Neural cell (in vitro differentiated cells): Measurements from ENCODE around the gene GLCE. TPM values are rescaled to one million over a fixed set of nuclear protein-coding genes. Genes with fewer than 3 reads are reported as not detected.

Source experiments
- H2AFZ ChIP-seq: fragments of 200-600, 300-800 bp; sonication (generic), shearing (Covaris generic); 2 replicates; pipeline ENCODE4 v1.6.0; 2014; ENCODE audit warnings: low read depth, mild to moderate bottlenecking, antibody characterized with exemption, low read length, moderate library complexity
- H3F3A ChIP-seq: fragments of 200-600 bp; shearing (Covaris generic); 2 replicates; pipeline ENCODE4 v1.6.1; 2016; ENCODE audit warnings: mild to moderate bottlenecking, moderate library complexity, mixed read lengths, antibody characterized with exemption, low read length; ENCODE audit not compliant: insufficient read depth, poor library complexity, severe bottlenecking
- H3K27ac ChIP-seq: fragments of 200-600, 300-800 bp; sonication (generic), shearing (Covaris generic); 2 replicates; pipeline ENCODE4 v1.5.1; 2014; ENCODE audit warnings: mild to moderate bottlenecking, low read length, moderate library complexity
- H3K27me3 ChIP-seq: fragments of 300-800, 200-600 bp; sonication (generic), shearing (Covaris generic); 2 replicates; pipeline ENCODE4 v1.6.0; 2014; ENCODE audit warnings: mild to moderate bottlenecking, low read depth, low read length, moderate library complexity; ENCODE audit not compliant: insufficient read depth
- H3K36me3 ChIP-seq: fragments of 300-800, 200-600 bp; sonication (generic), shearing (Covaris generic); 2 replicates; pipeline ENCODE4 v1.5.1; 2014; ENCODE audit warnings: mild to moderate bottlenecking, antibody characterized with exemption, low read length, moderate library complexity; ENCODE audit not compliant: insufficient read depth
- H3K4me2 ChIP-seq: fragments of 300-800, 200-600 bp; sonication (generic), shearing (Covaris generic); 2 replicates; pipeline ENCODE4 v1.6.0; 2014; ENCODE audit warnings: mild to moderate bottlenecking, low read length
- H3K4me3 ChIP-seq: fragments of 300-800, 200-600 bp; sonication (generic), shearing (Covaris generic); 2 replicates; pipeline ENCODE4 v1.5.1; 2014; ENCODE audit warnings: mild to moderate bottlenecking, low read length, moderate library complexity
- H3K79me2 ChIP-seq: fragments of 200-600 bp; shearing (Covaris generic); replicated peaks from 2 replicates; pipeline ENCODE4 v1.6.0; 2014; ENCODE audit warnings: mild to moderate bottlenecking, low read length, moderate library complexity; ENCODE audit not compliant: insufficient read depth
- H3K9ac ChIP-seq: fragments of 300-800, 200-600 bp; sonication (generic), shearing (Covaris generic); 2 replicates; pipeline ENCODE4 v1.6.1; 2016; ENCODE audit warnings: mild to moderate bottlenecking, low read length, mixed read lengths
- H3K9me2 ChIP-seq: fragments of 200-600 bp; shearing (Covaris generic); 2 replicates; pipeline ENCODE4 v1.6.1; 2016; ENCODE audit warnings: mild to moderate bottlenecking, low read length, mixed read lengths; ENCODE audit not compliant: insufficient read depth
- H3K9me3 ChIP-seq: fragments of 200-600, 300-800 bp; sonication (generic), shearing (Covaris generic); 2 replicates; pipeline ENCODE4 v1.6.1; 2016; ENCODE audit warnings: mild to moderate bottlenecking, mixed run types, low read length, moderate library complexity, mixed read lengths
- H4K20me1 ChIP-seq: fragments of 200-600 bp; shearing (Covaris generic); 2 replicates; pipeline ENCODE4 v1.6.1; 2016; ENCODE audit warnings: mild to moderate bottlenecking, mixed run types; ENCODE audit not compliant: insufficient read depth
- EP300 ChIP-seq: fragments of 450-650 bp; conservative IDR thresholded peaks from 2 replicates; pipeline ENCODE4 v1.6.1; 2014; ENCODE audit warnings: antibody characterized with exemption, mild to moderate bottlenecking, moderate library complexity; ENCODE audit not compliant: poor library complexity, severe bottlenecking
- EZH2 ChIP-seq: fragments of 200-600, 300-800 bp; shearing (Covaris generic), sonication (generic); IDR thresholded peaks from 2 replicates; pipeline ENCODE4 v1.6.1; 2014; ENCODE audit warnings: antibody characterized with exemption, low read length, borderline replicate concordance, mild to moderate bottlenecking; ENCODE audit not compliant: insufficient read depth, poor library complexity, severe bottlenecking
- MXI1 ChIP-seq: fragments of 450-650 bp; conservative IDR thresholded peaks from 2 replicates; pipeline ENCODE4 v1.6.1; 2014; ENCODE audit warnings: antibody characterized with exemption, mild to moderate bottlenecking; ENCODE audit not compliant: poor library complexity, severe bottlenecking
- POLR2AphosphoS5 ChIP-seq: IDR thresholded peaks from 2 replicates; pipeline ENCODE4 v1.6.1; 2012
- RAD21 ChIP-seq: fragments of 450-650 bp; conservative IDR thresholded peaks from 2 replicates; pipeline ENCODE4 v1.6.1; 2014; ENCODE audit warnings: antibody characterized with exemption, mild to moderate bottlenecking, moderate library complexity
- SMC3 ChIP-seq: fragments of 450-650 bp; conservative IDR thresholded peaks from 2 replicates; pipeline ENCODE4 v1.6.1; 2014; ENCODE audit warnings: antibody characterized with exemption, mild to moderate bottlenecking, moderate library complexity; ENCODE audit not compliant: poor library complexity
- TAF1 ChIP-seq: IDR thresholded peaks from 2 replicates; pipeline ENCODE4 v1.6.1; 2012; ENCODE audit warnings: low read depth
- polyA plus RNA-seq: library from polyadenylated mRNA; depleted of rRNA; stranded (reverse); fragments of >200 nt; gene quantifications from 2 replicates; pipeline ENCODE4 v1.2.3, GENCODE V29; 2014
- TF ChIP-seq, protein P1 (sequence below): IDR thresholded peaks from 2 replicates; pipeline ENCODE4 v1.6.1; 2012; ENCODE audit warnings: borderline replicate concordance
- TF ChIP-seq, protein P2 (sequence below): fragments of 450-650 bp; IDR thresholded peaks from 2 replicates; pipeline ENCODE4 v1.5.1; 2014; ENCODE audit warnings: antibody characterized with exemption, mild to moderate bottlenecking, moderate library complexity; ENCODE audit not compliant: poor library complexity, severe bottlenecking

GLCE gene
- polyA plus RNA-seq, 1 donor from 2014 or later: 31.5 TPM

- no peak overlapping the region for H3K27ac ChIP-seq
- no peaks in the 10 kb centered on the region for H4K20me1 ChIP-seq
- H3K9me2 ChIP-seq: no peaks in the 10 kb centered on the region
- no peak for TF ChIP-seq MXI1
- no peak for TF ChIP-seq TAF1
- TF ChIP-seq EZH2: no peak
- no peak for TF ChIP-seq EP300
- TF ChIP-seq POLR2AphosphoS5: no peak
- no peak for TF ChIP-seq RAD21
- TF ChIP-seq, protein P1, sequence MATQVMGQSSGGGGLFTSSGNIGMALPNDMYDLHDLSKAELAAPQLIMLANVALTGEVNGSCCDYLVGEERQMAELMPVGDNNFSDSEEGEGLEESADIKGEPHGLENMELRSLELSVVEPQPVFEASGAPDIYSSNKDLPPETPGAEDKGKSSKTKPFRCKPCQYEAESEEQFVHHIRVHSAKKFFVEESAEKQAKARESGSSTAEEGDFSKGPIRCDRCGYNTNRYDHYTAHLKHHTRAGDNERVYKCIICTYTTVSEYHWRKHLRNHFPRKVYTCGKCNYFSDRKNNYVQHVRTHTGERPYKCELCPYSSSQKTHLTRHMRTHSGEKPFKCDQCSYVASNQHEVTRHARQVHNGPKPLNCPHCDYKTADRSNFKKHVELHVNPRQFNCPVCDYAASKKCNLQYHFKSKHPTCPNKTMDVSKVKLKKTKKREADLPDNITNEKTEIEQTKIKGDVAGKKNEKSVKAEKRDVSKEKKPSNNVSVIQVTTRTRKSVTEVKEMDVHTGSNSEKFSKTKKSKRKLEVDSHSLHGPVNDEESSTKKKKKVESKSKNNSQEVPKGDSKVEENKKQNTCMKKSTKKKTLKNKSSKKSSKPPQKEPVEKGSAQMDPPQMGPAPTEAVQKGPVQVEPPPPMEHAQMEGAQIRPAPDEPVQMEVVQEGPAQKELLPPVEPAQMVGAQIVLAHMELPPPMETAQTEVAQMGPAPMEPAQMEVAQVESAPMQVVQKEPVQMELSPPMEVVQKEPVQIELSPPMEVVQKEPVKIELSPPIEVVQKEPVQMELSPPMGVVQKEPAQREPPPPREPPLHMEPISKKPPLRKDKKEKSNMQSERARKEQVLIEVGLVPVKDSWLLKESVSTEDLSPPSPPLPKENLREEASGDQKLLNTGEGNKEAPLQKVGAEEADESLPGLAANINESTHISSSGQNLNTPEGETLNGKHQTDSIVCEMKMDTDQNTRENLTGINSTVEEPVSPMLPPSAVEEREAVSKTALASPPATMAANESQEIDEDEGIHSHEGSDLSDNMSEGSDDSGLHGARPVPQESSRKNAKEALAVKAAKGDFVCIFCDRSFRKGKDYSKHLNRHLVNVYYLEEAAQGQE: no peak
- TF ChIP-seq, protein P2, sequence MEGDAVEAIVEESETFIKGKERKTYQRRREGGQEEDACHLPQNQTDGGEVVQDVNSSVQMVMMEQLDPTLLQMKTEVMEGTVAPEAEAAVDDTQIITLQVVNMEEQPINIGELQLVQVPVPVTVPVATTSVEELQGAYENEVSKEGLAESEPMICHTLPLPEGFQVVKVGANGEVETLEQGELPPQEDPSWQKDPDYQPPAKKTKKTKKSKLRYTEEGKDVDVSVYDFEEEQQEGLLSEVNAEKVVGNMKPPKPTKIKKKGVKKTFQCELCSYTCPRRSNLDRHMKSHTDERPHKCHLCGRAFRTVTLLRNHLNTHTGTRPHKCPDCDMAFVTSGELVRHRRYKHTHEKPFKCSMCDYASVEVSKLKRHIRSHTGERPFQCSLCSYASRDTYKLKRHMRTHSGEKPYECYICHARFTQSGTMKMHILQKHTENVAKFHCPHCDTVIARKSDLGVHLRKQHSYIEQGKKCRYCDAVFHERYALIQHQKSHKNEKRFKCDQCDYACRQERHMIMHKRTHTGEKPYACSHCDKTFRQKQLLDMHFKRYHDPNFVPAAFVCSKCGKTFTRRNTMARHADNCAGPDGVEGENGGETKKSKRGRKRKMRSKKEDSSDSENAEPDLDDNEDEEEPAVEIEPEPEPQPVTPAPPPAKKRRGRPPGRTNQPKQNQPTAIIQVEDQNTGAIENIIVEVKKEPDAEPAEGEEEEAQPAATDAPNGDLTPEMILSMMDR: no peak
- TF ChIP-seq SMC3: no peak
- H3K4me2 ChIP-seq: no peak overlapping the region
- no peaks in the 10 kb centered on the region for H3F3A ChIP-seq
- no peak overlapping the region for H3K9ac ChIP-seq
- no peaks in the 10 kb centered on the region for H3K9me3 ChIP-seq
- H2AFZ ChIP-seq: no peak overlapping the region
- no peak overlapping the region for H3K4me3 ChIP-seq
- no peaks in the 10 kb centered on the region for H3K36me3 ChIP-seq
- no peaks in the 10 kb centered on the region for H3K27me3 ChIP-seq
- no peaks in the 10 kb centered on the region for H3K79me2 ChIP-seq
Measured at GRCh38 chr15:69313432-69314000, 153.1 kb downstream of the GLCE start.

DNA sequence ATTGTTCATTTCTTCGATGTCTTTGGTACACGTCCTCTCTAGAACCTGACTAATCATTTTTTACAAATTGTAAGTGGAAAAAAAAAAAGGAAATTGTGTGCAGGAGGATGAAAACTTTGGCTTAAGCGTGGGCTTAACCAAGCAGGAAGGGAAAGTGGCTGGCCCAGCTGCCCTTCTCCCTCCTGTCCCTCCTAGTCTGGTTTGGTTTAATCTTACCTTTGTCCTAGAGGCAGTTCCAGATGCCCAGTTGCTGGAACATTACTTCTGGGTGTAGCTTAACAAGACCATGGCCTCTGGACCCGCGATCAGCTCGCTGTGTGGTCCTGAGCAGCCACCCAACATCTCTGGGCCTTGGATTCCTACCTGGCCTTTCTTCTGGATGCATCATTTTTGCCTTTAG lies 153.7 kb downstream of the GLCE start:
- no peak overlapping the region for H3K9ac ChIP-seq
- no peaks in the 10 kb centered on the region for H3F3A ChIP-seq
- H4K20me1 ChIP-seq: no peaks in the 10 kb centered on the region
- TF ChIP-seq, protein P1: no peak
- no peak for TF ChIP-seq POLR2AphosphoS5
- TF ChIP-seq, protein P2: no peak
- TF ChIP-seq TAF1: no peak
- no peak for TF ChIP-seq EP300
- TF ChIP-seq SMC3: no peak
- TF ChIP-seq MXI1: no peak
- H2AFZ ChIP-seq: no peak overlapping the region
- H3K9me3 ChIP-seq: no peaks in the 10 kb centered on the region
- H3K4me2 ChIP-seq: no peak overlapping the region
- H3K36me3 ChIP-seq: no peaks in the 10 kb centered on the region
- H3K9me2 ChIP-seq: no peaks in the 10 kb centered on the region
- H3K4me3 ChIP-seq: no peak overlapping the region
- H3K27me3 ChIP-seq: no peaks in the 10 kb centered on the region
- H3K79me2 ChIP-seq: no peaks in the 10 kb centered on the region
- H3K27ac ChIP-seq: no peak overlapping the region
